ENCODE measurements around the gene ACOX3. TPM values are rescaled to one million over a fixed set of nuclear protein-coding genes. Genes with fewer than 3 reads are reported as not detected.
A peak's percentile ranks its signal among the peaks of the same experiment; 100 is the strongest.
"Not testable (repeated sequence)": the region's sequence is repeated elsewhere in the genome, so short reads cannot be mapped to it uniquely, and the experiment has no call there.

ACOX3 gene
- total RNA-seq, 1 experiment from 2014 or later: 21.0 TPM

DNA sequence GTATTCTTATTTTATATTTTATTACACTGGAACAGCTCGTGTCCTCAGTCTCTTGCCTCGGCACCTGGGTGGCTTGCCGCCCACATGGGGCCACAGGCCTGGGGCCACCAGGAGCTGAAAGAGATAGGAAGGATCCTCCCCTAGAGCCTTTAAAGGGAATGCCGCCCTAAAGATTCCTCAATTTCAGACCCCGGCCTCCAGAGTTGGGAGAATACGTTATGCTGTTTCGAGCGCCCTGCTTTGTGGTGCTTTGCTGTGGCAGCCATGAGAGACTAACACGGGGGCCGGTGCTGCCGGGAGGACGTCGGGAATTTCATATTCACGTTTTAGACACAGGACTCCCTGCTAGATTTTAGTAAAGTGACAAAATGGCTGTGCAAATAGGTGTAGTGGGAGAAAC lies 33.2 kb downstream of the ACOX3 start:
- TF ChIP-seq EZH2 (IDR thresholded peaks at IDR 0.05; ENCODE audit: low read depth): no peak
- no peak for TF ChIP-seq CTCF (conservative IDR thresholded peaks at IDR 0.05)

DNA sequence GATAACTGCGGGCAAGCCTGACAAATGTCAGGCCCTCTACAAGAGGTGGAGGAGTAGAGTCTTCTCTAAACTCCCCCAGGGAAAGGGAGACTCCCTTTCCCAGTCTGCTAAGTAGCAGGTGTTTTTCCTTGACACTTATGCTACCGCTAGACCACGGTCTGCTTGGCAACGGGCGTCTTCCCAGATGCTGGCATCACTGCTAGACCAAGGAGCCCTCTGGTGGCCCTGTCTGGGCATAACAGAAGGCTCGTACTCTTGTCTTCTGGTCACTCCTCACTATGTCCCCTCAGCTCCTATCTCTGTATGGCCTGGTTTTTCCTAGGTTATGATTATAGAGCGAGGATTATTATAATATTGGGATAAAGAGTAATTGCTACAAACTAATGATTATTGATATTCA lies 33.6 kb downstream of the ACOX3 start:
- intact Hi-C loops (cut with micrococcal nuclease; ENCODE audit: unreplicated experiment): loop anchor here (10.0 kb wide), 1 partner anchor 382 kb away; no protein-coding TSS in a partner anchor
- H3K9me3 ChIP-seq (ENCODE audit: insufficient read depth, low read depth); H3K79me2 ChIP-seq (ENCODE audit: low read depth); H4K20me1 ChIP-seq (ENCODE audit: insufficient read depth); H3K27me3 ChIP-seq (ENCODE audit: insufficient read depth, low read depth); POLR2A ChIA-PET (ENCODE audit: unreplicated experiment); H3K4me1 ChIP-seq (replicated peaks; ENCODE audit: insufficient read depth); H3K27ac ChIP-seq; H3K4me2 ChIP-seq; H3K36me3 ChIP-seq (ENCODE audit: low read depth); BruUV-seq (replicated peaks); H3K9me2 ChIP-seq (ENCODE audit: insufficient read depth); H2AFZ ChIP-seq; H3K4me3 ChIP-seq; H3F3A ChIP-seq (ENCODE audit: insufficient read depth, low read depth): not testable (repeated sequence)
- CTCF ChIA-PET: interaction anchor here (0.6 to 0.9 kb wide), 2 partner anchors 171 to 230 kb away, joined by 3 read pairs; no protein-coding TSS in a partner anchor
- DNase-seq: peak in 1 of 2 experiments; percentile 55
- TF ChIP-seq CTCF (conservative IDR thresholded peaks at IDR 0.05): peak; percentile 70

More for the DNA sequence above, 33.2 kb downstream of the ACOX3 start:
- no peak overlapping the region for H3K27ac ChIP-seq
- POLR2A ChIA-PET (ENCODE audit: unreplicated experiment): no interaction called here
- H3K4me3 ChIP-seq: no peak overlapping the region
- no TSS peak for BruUV-seq (replicated peaks)
- no peaks in the 10 kb centered on the region for H4K20me1 ChIP-seq (ENCODE audit: insufficient read depth)
- H3K27me3 ChIP-seq (ENCODE audit: insufficient read depth, low read depth): no peaks in the 10 kb centered on the region
- no peak overlapping the region for H2AFZ ChIP-seq
- H3K4me1 ChIP-seq (replicated peaks; ENCODE audit: insufficient read depth): no peaks in the 10 kb centered on the region
- DNase-seq: no peak
- intact Hi-C loops (cut with micrococcal nuclease; ENCODE audit: unreplicated experiment): loop anchor here (10.0 kb wide), 1 partner anchor 383 kb away; no protein-coding TSS in a partner anchor
- CTCF ChIA-PET: interaction anchor here (0.6 to 1.0 kb wide), 4 partner anchors 138 to 233 kb away, joined by 3 to 9 read pairs (median 3); partner anchors contain the start of gene HTRA3
- H3K4me2 ChIP-seq: no peak overlapping the region
- H3F3A ChIP-seq (ENCODE audit: insufficient read depth, low read depth): peaks cover 4% of the 10 kb centered on the region; the same call in 1 of the 2 replicates
- no peaks in the 10 kb centered on the region for H3K9me2 ChIP-seq (ENCODE audit: insufficient read depth)
- H3K9me3 ChIP-seq (ENCODE audit: insufficient read depth, low read depth): no peaks in the 10 kb centered on the region
- no peaks in the 10 kb centered on the region for H3K79me2 ChIP-seq (ENCODE audit: low read depth)
- no peaks in the 10 kb centered on the region for H3K36me3 ChIP-seq (ENCODE audit: low read depth)

- POLR2A ChIA-PET (ENCODE audit: unreplicated experiment): no interaction called here
- no peaks in the 10 kb centered on the region for H3K36me3 ChIP-seq (ENCODE audit: low read depth)
Measured at GRCh38 chr4:8405516-8405875, 35.0 kb downstream of the ACOX3 start.

More at GRCh38 chr4:8405516-8405875, 35.0 kb downstream of the ACOX3 start:
- H3K79me2 ChIP-seq (ENCODE audit: low read depth): no peaks in the 10 kb centered on the region
- peaks cover 4% of the 10 kb centered on the region; the same call in 1 of the 2 replicates for H3F3A ChIP-seq (ENCODE audit: insufficient read depth, low read depth)
- H3K4me1 ChIP-seq (replicated peaks; ENCODE audit: insufficient read depth): no peaks in the 10 kb centered on the region
- no peak for DNase-seq
- H3K9me3 ChIP-seq (ENCODE audit: insufficient read depth, low read depth): no peaks in the 10 kb centered on the region
- intact Hi-C loops (cut with micrococcal nuclease; ENCODE audit: unreplicated experiment): loop anchor here (10.0 kb wide), 1 partner anchor 381 kb away; no protein-coding TSS in a partner anchor
- BruUV-seq (replicated peaks): no TSS peak
- TF ChIP-seq CTCF (conservative IDR thresholded peaks at IDR 0.05) (no peak), EZH2 (IDR thresholded peaks at IDR 0.05; ENCODE audit: low read depth) (no peak)
- CTCF ChIA-PET: no interaction called here
- no peak overlapping the region for H2AFZ ChIP-seq
- no peak overlapping the region for H3K27ac ChIP-seq
- H3K4me2 ChIP-seq: no peak overlapping the region
- no peaks in the 10 kb centered on the region for H3K27me3 ChIP-seq (ENCODE audit: insufficient read depth, low read depth)
- no peak overlapping the region for H3K4me3 ChIP-seq
- H3K9me2 ChIP-seq (ENCODE audit: insufficient read depth): no peaks in the 10 kb centered on the region
- no peaks in the 10 kb centered on the region for H4K20me1 ChIP-seq (ENCODE audit: insufficient read depth)
